ENCODE data around the gene SPOCK2. TPM values are rescaled to one million over a fixed set of nuclear protein-coding genes. Genes with fewer than 3 reads are reported as not detected.

Gene SPOCK2
- total and polyA plus RNA-seq, 2 of the 4 experiments (the other 2 are of a cell fraction): 0.02 TPM; not detected in 1

DNA sequence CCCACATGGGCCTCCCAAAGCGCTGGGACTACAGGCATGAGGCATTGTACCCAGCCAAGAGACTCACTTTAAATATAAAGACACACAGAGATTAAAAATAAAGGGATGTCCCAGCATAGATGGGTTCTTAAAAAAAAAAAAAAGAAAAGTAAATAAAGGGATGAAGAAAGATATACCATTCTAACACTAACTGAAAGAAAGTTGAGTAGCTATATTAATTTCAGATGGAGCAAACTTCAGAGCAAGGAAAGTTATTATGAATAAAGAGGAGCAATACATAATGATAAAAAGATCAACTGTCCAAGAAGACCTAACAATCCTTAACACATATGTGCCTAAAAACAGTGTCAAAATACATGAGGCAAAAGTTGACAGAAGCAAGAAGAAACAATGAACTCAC lies 33.0 kb upstream of the SPOCK2 start:
- Histone ChIP-seq H2AK9ac (replicated peaks; ENCODE audit: low read depth, low read length, poor library complexity) (no peak overlapping the region), H2BK20ac (ENCODE audit: low read depth, low read length) (no peak overlapping the region), H3K4ac (ENCODE audit: low read depth, low read length) (no peak overlapping the region), H3K4me2 (ENCODE audit: low read depth, low read length) (no peak overlapping the region), H3K23ac (ENCODE audit: low read depth, low read length) (no peak overlapping the region), H3K9ac (ENCODE audit: low read depth, low read length) (no peak overlapping the region), H3K79me1 (ENCODE audit: low read depth in 1 of 2, low read length in 2 of 2) (no peaks in the 10 kb centered on the region), H3K27me3 (ENCODE audit: control insufficient read depth, insufficient read depth, low read length) (no peaks in the 10 kb centered on the region), H3K4me3 (ENCODE audit: insufficient read depth, low read depth, low read length) (no peak overlapping the region), H3K27ac (ENCODE audit: insufficient read depth, low read length) (no peak overlapping the region), H2AK5ac (ENCODE audit: low read depth, low read length) (no peak overlapping the region), H4K5ac (ENCODE audit: low read depth, low read length) (no peak overlapping the region), H2BK5ac (ENCODE audit: low read depth, low read length, poor library complexity, severe bottlenecking) (no peak overlapping the region), H3K18ac (ENCODE audit: low read depth, low read length) (no peak overlapping the region), H3K36me3 (ENCODE audit: control insufficient read depth, insufficient read depth, low read length) (no peaks in the 10 kb centered on the region), H3K56ac (ENCODE audit: extremely low read depth, insufficient read depth, low read length) (no peak overlapping the region), H4K20me1 (ENCODE audit: insufficient read depth, low read length) (no peaks in the 10 kb centered on the region), H3K9me3 (ENCODE audit: control insufficient read depth, insufficient read depth, low read length) (no peaks in the 10 kb centered on the region), H2BK15ac (ENCODE audit: low read depth, low read length) (no peak overlapping the region), H4K91ac (ENCODE audit: insufficient read depth, low read depth, low read length) (no peak overlapping the region), H3K9me1 (ENCODE audit: insufficient read depth, low read length) (no peaks in the 10 kb centered on the region), H3K4me1 (ENCODE audit: control insufficient read depth, insufficient read depth, low read length) (peaks cover 1% of the 10 kb centered on the region; the same call in 1 of the 2 replicates), H4K8ac (ENCODE audit: low read depth in 2 of 2, low read length in 2 of 2) (no peak overlapping the region), H2AFZ (replicated peaks; ENCODE audit: low read length, poor library complexity) (no peak overlapping the region), H3K14ac (replicated peaks; ENCODE audit: low read depth, low read length) (no peak overlapping the region), H2BK120ac (ENCODE audit: low read depth, low read length) (no peak overlapping the region)
- no CpG with 5 or more reads among the region's 1 CpG for WGBS, 2 experiments (ENCODE audit: extremely low coverage in 2 of 2, insufficient read length in 1 of 2)
- ChIA-PET POLR2A (ENCODE audit: unreplicated experiment) (no interaction called here), CTCF (no interaction called here)
- dilution Hi-C loops (cut with HindIII; ENCODE audit: low sequenced_read_pairs, unreplicated experiment) (no loop called here), in situ Hi-C loops (cut with MboI; ENCODE audit: low sequenced_read_pairs) (loop anchor here (10.0 kb wide), 1 partner anchor 213 kb away; no protein-coding TSS in a partner anchor), intact Hi-C loops (cut with micrococcal nuclease) (no loop called here)
- ATAC-seq (ENCODE audit: low read depth): no peak
- TF ChIP-seq, protein P1, sequence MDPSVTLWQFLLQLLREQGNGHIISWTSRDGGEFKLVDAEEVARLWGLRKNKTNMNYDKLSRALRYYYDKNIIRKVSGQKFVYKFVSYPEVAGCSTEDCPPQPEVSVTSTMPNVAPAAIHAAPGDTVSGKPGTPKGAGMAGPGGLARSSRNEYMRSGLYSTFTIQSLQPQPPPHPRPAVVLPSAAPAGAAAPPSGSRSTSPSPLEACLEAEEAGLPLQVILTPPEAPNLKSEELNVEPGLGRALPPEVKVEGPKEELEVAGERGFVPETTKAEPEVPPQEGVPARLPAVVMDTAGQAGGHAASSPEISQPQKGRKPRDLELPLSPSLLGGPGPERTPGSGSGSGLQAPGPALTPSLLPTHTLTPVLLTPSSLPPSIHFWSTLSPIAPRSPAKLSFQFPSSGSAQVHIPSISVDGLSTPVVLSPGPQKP (IDR thresholded peaks at IDR 0.05; ENCODE audit: borderline replicate concordance, low read depth, low read length): no peak
- no peak for TF ChIP-seq MAZ (IDR thresholded peaks at IDR 0.05; ENCODE audit: borderline replicate concordance, low read depth, low read length)
- no peak for TF ChIP-seq CHD1 (IDR thresholded peaks at IDR 0.05; ENCODE audit: low read depth, low read length)
- TF ChIP-seq NFE2L2 (IDR thresholded peaks at IDR 0.05; ENCODE audit: low read depth, low read length): no peak
- TF ChIP-seq, protein P2, sequence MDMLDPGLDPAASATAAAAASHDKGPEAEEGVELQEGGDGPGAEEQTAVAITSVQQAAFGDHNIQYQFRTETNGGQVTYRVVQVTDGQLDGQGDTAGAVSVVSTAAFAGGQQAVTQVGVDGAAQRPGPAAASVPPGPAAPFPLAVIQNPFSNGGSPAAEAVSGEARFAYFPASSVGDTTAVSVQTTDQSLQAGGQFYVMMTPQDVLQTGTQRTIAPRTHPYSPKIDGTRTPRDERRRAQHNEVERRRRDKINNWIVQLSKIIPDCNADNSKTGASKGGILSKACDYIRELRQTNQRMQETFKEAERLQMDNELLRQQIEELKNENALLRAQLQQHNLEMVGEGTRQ (IDR thresholded peaks at IDR 0.05; ENCODE audit: low read depth, low read length): no peak
- TF ChIP-seq POLR2A (IDR thresholded peaks at IDR 0.05; ENCODE audit: low read depth, low read length): no peak
- no peak for TF ChIP-seq MXI1 (IDR thresholded peaks at IDR 0.05; ENCODE audit: borderline replicate concordance, low read depth, low read length)
- TF ChIP-seq CEBPB (IDR thresholded peaks at IDR 0.05; ENCODE audit: low read depth, low read length): no peak
- no peak for TF ChIP-seq RFX5 (IDR thresholded peaks at IDR 0.05; ENCODE audit: low read depth, low read length)
- TF ChIP-seq MAFK (IDR thresholded peaks at IDR 0.05; ENCODE audit: low read depth, low read length): no peak
- no peak for TF ChIP-seq FOS (IDR thresholded peaks at IDR 0.05; ENCODE audit: low read depth, low read length)
- TF ChIP-seq RCOR1 (IDR thresholded peaks at IDR 0.05; ENCODE audit: insufficient replicate concordance, low read length): no peak
- no peak for TF ChIP-seq RAD21 (IDR thresholded peaks at IDR 0.05; ENCODE audit: low read length)
- no peak for TF ChIP-seq SMC3 (IDR thresholded peaks at IDR 0.05; ENCODE audit: low read depth, low read length)
- no peak for DNase-seq
- no TSS peak for BruUV-seq (replicated peaks)
